Lower leg skin (tissue), 3 donors: ENCODE measurements around the gene SEC22B.
"Not testable (repeated sequence)": the region's sequence is repeated elsewhere in the genome, so short reads cannot be mapped to it uniquely, and the experiment has no call there.

Source experiments
- CTCF ChIP-seq, 3 donors: fragments of 450-650 bp; IDR thresholded peaks; one replicate each; pipeline ENCODE4 v1.5.1; 2016; ENCODE audit warnings: antibody characterized with exemption in 3 of 3, mild to moderate bottlenecking in 3 of 3, moderate library complexity in 2 of 3
- POLR2A ChIP-seq, 2 donors: fragments of 450-650 bp; IDR thresholded peaks; one replicate each; pipeline ENCODE4 v1.6.1; 2016 to 2017; ENCODE audit warnings: antibody characterized with exemption in 2 of 2, mild to moderate bottlenecking in 1 of 2, moderate library complexity in 1 of 2

- TF ChIP-seq CTCF, POLR2A (IDR thresholded peaks at IDR 0.05): not testable (repeated sequence)
These were observed 52.4 kb downstream of the SEC22B start for GRCh38 chr1:120123813-120124510.
